Measurements from ENCODE around the gene AFAP1L1. TPM values are rescaled to one million over a fixed set of nuclear protein-coding genes. Genes with fewer than 3 reads are reported as not detected.

AFAP1L1 gene
- total and polyA plus RNA-seq, 2 of the 13 experiments (the other 11 are each of a cell fraction or from before 2014, with no cell fraction given): 0.38 to 1.0 TPM

DNA sequence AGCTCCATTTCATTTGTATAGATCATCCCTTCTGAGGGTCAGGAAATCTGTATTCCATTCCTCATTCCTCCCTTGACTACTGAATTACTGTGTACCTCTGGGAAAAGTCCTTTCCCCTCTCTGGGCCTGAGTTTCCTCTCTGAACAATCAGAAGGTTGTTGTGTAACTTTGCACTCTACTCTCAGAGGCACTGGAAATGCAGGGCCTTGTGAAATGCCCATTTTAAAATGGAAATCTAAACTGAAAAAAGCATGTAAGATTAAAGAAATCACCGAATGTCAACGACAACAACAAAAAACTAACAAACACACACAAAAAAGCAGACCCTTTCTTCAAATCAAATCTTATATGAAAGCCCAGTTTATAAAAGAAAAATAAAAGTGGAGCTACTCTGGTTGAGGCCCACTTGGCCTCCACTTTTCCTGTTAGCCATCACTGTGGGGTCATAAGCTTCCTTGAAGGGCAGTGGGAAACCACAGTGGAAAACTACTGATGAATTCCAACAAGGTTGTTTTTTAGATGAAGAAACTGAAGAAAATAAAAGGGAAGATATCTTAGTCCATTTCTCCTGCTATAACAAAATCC, 52.1 kb downstream of the AFAP1L1 start (continued):
- TF ChIP-seq, protein P1, sequence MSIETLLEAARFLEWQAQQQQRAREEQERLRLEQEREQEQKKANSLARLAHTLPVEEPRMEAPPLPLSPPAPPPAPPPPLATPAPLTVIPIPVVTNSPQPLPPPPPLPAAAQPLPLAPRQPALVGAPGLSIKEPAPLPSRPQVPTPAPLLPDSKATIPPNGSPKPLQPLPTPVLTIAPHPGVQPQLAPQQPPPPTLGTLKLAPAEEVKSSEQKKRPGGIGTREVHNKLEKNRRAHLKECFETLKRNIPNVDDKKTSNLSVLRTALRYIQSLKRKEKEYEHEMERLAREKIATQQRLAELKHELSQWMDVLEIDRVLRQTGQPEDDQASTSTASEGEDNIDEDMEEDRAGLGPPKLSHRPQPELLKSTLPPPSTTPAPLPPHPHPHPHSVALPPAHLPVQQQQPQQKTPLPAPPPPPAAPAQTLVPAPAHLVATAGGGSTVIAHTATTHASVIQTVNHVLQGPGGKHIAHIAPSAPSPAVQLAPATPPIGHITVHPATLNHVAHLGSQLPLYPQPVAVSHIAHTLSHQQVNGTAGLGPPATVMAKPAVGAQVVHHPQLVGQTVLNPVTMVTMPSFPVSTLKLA (IDR thresholded peaks at IDR 0.05): no peak
- TF ChIP-seq ZSCAN12 (CRISPR knock-in tag; IDR thresholded peaks at IDR 0.05) (no peak), ZFP41 (CRISPR knock-in tag; IDR thresholded peaks at IDR 0.05; ENCODE audit: borderline replicate concordance) (no peak), ZHX2 (IDR thresholded peaks at IDR 0.05; ENCODE audit: low read depth) (no peak), ZHX2 (CRISPR knock-in tag; IDR thresholded peaks at IDR 0.05; ENCODE audit: borderline replicate concordance) (no peak), SIX1 (CRISPR knock-in tag; IDR thresholded peaks at IDR 0.05; ENCODE audit: borderline replicate concordance) (no peak), TP53 (CRISPR knock-in tag; conservative IDR thresholded peaks at IDR 0.05) (no peak), HDAC6 (IDR thresholded peaks at IDR 0.05; ENCODE audit: low read depth, low read length) (no peak), FLYWCH1 (CRISPR knock-in tag; IDR thresholded peaks at IDR 0.05) (no peak), ELF3 (CRISPR knock-in tag; IDR thresholded peaks at IDR 0.05) (peak; percentile 32; the same call in 1 of the 2 replicates), HOXD1 (CRISPR knock-in tag; IDR thresholded peaks at IDR 0.05) (no peak), SOX13 (IDR thresholded peaks at IDR 0.05) (no peak), SOX13 (CRISPR knock-in tag; conservative IDR thresholded peaks at IDR 0.05 in 1 of 2, IDR thresholded peaks at IDR 0.05 in 1 of 2) (peak in 1 of 2 experiments; percentile 48; a peak in 1 of 4 replicates), BHLHE40 (IDR thresholded peaks at IDR 0.05; ENCODE audit: low read length) (no peak), ZNF30 (CRISPR knock-in tag; IDR thresholded peaks at IDR 0.05) (no peak)
- TF ChIP-seq, protein P2, sequence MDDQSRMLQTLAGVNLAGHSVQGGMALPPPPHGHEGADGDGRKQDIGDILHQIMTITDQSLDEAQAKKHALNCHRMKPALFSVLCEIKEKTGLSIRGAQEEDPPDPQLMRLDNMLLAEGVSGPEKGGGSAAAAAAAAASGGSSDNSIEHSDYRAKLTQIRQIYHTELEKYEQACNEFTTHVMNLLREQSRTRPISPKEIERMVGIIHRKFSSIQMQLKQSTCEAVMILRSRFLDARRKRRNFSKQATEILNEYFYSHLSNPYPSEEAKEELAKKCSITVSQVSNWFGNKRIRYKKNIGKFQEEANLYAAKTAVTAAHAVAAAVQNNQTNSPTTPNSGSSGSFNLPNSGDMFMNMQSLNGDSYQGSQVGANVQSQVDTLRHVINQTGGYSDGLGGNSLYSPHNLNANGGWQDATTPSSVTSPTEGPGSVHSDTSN (CRISPR knock-in tag; IDR thresholded peaks at IDR 0.05; ENCODE audit: borderline replicate concordance): no peak
- TF ChIP-seq, protein P3, sequence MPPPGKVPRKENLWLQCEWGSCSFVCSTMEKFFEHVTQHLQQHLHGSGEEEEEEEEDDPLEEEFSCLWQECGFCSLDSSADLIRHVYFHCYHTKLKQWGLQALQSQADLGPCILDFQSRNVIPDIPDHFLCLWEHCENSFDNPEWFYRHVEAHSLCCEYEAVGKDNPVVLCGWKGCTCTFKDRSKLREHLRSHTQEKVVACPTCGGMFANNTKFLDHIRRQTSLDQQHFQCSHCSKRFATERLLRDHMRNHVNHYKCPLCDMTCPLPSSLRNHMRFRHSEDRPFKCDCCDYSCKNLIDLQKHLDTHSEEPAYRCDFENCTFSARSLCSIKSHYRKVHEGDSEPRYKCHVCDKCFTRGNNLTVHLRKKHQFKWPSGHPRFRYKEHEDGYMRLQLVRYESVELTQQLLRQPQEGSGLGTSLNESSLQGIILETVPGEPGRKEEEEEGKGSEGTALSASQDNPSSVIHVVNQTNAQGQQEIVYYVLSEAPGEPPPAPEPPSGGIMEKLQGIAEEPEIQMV (CRISPR knock-in tag; IDR thresholded peaks at IDR 0.05; ENCODE audit: low read depth): no peak
- TF ChIP-seq, protein P4, sequence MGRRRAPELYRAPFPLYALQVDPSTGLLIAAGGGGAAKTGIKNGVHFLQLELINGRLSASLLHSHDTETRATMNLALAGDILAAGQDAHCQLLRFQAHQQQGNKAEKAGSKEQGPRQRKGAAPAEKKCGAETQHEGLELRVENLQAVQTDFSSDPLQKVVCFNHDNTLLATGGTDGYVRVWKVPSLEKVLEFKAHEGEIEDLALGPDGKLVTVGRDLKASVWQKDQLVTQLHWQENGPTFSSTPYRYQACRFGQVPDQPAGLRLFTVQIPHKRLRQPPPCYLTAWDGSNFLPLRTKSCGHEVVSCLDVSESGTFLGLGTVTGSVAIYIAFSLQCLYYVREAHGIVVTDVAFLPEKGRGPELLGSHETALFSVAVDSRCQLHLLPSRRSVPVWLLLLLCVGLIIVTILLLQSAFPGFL (CRISPR knock-in tag; IDR thresholded peaks at IDR 0.05): no peak

Measured in HepG2 (cell line).